Lower leg skin (tissue), 4 donors: Measurements from ENCODE around the gene CFAP65. TPM values are rescaled to one million over a fixed set of nuclear protein-coding genes. Genes with fewer than 3 reads are reported as not detected.

Experiments
- DNase-seq, 2 donors: peaks; one replicate each; pipeline ENCODE4 v3.0.0-alpha.2; 2019; ENCODE audit warnings: low spot score in 2 of 2
- H3K4me3 ChIP-seq: fragments of 200-600 bp; sonication (generic); 2 replicates; pipeline ENCODE4 v1.5.1; 2017; ENCODE audit warnings: mild to moderate bottlenecking, low read depth; ENCODE audit not compliant: poor library complexity, severe bottlenecking
- POLR2A ChIP-seq, 2 donors: fragments of 450-650 bp; IDR thresholded peaks; one replicate each; pipeline ENCODE4 v1.6.1; 2016 to 2017; ENCODE audit warnings: antibody characterized with exemption in 2 of 2, mild to moderate bottlenecking in 1 of 2, moderate library complexity in 1 of 2
- WGBS, 2 donors: methylation state at CpG; one replicate each; pipeline ENCODE4 v1.1.5; 2018; 5-methylcytosine and 5-hydroxymethylcytosine counted together
- intact Hi-C: fragments of 100-400 bp; cut with DNase I; formaldehyde crosslinking; loops from one replicate; pipeline ENCODE4 v1.15.0; 2023; ENCODE audit warnings: low total_unique reads
- total RNA-seq, 4 donors: library from RNA; depleted of rRNA; stranded (reverse); fragments of >200 nt; gene quantifications; one replicate each; pipeline ENCODE4 v1.1.0, GENCODE V29; 2016
- TF ChIP-seq, protein P1 (sequence below), 3 donors: fragments of 450-650 bp; IDR thresholded peaks; one replicate each; pipeline ENCODE4 v1.5.1; 2016; ENCODE audit warnings: antibody characterized with exemption in 3 of 3, mild to moderate bottlenecking in 3 of 3, moderate library complexity in 2 of 3

Gene CFAP65, protein sequence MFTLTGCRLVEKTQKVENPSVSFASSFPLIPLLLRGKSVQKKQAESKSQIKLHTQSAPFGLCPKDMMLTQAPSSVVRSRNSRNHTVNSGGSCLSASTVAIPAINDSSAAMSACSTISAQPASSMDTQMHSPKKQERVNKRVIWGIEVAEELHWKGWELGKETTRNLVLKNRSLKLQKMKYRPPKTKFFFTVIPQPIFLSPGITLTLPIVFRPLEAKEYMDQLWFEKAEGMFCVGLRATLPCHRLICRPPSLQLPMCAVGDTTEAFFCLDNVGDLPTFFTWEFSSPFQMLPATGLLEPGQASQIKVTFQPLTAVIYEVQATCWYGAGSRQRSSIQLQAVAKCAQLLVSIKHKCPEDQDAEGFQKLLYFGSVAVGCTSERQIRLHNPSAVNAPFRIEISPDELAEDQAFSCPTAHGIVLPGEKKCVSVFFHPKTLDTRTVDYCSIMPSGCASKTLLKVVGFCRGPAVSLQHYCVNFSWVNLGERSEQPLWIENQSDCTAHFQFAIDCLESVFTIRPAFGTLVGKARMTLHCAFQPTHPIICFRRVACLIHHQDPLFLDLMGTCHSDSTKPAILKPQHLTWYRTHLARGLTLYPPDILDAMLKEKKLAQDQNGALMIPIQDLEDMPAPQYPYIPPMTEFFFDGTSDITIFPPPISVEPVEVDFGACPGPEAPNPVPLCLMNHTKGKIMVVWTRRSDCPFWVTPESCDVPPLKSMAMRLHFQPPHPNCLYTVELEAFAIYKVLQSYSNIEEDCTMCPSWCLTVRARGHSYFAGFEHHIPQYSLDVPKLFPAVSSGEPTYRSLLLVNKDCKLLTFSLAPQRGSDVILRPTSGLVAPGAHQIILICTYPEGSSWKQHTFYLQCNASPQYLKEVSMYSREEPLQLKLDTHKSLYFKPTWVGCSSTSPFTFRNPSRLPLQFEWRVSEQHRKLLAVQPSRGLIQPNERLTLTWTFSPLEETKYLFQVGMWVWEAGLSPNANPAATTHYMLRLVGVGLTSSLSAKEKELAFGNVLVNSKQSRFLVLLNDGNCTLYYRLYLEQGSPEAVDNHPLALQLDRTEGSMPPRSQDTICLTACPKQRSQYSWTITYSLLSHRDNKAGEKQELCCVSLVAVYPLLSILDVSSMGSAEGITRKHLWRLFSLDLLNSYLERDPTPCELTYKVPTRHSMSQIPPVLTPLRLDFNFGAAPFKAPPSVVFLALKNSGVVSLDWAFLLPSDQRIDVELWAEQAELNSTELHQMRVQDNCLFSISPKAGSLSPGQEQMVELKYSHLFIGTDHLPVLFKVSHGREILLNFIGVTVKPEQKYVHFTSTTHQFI (N-terminal part only)
- total RNA-seq = not detected

DNA sequence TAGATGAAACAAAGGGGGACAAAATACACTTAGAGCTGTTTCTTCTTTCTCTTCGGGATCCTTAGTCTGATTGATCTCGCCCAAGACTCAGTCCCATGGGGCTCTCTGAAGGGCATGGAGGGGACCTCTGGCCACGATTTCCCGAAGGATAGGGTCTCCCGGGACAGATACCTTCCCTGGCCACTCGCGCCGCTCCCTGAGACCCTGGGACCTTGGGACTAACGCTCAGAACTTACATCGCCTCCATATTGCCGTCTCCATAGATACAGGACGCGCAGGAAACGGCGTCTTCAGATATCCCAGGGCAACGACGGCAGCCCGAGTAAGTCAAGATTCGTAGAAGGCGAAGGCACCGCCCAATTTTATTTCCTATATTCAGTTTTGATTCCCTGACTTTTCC, at the start of gene CFAP65:
Gene CFAP65 (minus strand): TSS at position 265 of the 400 bp plus-strand sequence. CDS start 2,468 bp downstream, outside the sequence.
- 3 to 4% methylated on average over 21 of the region's 21 CpGs for WGBS, 2 donors
- intact Hi-C loops = no loop called here
- no peak for TF ChIP-seq POLR2A (IDR thresholded peaks at IDR 0.05)
- TF ChIP-seq, protein P1, sequence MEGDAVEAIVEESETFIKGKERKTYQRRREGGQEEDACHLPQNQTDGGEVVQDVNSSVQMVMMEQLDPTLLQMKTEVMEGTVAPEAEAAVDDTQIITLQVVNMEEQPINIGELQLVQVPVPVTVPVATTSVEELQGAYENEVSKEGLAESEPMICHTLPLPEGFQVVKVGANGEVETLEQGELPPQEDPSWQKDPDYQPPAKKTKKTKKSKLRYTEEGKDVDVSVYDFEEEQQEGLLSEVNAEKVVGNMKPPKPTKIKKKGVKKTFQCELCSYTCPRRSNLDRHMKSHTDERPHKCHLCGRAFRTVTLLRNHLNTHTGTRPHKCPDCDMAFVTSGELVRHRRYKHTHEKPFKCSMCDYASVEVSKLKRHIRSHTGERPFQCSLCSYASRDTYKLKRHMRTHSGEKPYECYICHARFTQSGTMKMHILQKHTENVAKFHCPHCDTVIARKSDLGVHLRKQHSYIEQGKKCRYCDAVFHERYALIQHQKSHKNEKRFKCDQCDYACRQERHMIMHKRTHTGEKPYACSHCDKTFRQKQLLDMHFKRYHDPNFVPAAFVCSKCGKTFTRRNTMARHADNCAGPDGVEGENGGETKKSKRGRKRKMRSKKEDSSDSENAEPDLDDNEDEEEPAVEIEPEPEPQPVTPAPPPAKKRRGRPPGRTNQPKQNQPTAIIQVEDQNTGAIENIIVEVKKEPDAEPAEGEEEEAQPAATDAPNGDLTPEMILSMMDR (IDR thresholded peaks at IDR 0.05) = no peak
- DNase-seq = no peak
- H3K4me3 ChIP-seq = no peak within 1 kb of the TSS

DNA sequence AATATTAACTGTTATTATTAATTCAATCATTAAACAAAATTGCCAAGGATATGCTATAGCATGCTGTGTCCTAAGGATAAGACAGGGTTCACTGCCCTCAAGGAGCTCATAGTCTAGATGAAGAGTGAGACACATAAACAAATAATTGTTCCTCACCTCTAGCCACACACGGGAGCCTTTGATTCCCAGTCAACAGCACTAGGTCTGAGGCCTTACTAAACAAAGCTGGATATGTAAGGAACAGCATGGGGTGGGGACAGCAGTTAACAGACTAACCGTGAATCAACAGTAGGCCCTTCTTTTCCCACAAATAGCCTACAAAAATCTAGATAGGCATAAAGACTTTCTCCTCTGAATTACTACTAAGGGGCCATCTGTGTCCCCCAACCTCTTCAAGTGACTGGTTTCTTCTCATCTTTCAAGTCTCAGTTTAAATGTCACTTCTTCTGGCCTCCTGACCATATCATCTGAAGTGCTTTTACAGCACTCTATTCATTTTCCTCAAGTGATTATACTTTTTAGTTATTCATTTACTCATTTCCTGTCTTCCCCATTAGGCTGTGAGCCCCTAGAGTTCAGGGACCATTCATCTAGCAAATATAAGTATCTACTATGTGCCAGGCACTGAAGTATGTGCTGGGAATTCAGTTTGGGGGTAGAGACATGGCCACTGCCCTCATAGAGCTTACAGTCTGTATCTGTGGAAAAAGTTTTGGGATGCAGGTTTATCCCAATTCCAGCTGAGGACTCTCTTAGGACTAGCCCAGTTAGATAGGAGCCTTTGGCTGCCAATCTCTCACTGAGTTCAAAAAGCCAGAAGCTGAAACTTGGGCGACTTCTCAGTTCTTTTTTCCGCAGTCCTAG, 49.4 kb upstream of the CFAP65 start:
- DNase-seq = no peak
- 70 to 85% methylated on average over 4 of the region's 4 CpGs for WGBS, 2 donors
- intact Hi-C loops = no loop called here
- no peak overlapping the region for H3K4me3 ChIP-seq
- TF ChIP-seq, protein P1 (IDR thresholded peaks at IDR 0.05) = no peak
- no peak for TF ChIP-seq POLR2A (IDR thresholded peaks at IDR 0.05)

DNA sequence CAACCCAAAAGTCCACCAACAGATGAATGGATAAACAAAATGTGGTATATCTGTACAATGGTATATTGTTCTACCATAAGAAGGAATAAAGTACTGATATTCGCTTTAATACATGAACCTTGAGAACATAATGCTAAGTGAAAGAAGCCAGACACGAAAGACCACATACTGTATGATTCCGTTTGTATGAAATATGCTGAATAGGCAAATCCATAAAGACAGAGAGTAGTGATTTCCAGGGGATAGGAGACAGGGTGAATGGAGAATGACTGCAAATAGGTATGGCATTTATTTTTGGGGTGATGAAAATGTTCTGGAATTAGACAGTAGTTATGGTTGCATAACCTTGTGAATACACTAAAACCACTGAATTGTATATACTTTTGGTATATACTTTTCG, 48.0 kb upstream of the CFAP65 start:
- TF ChIP-seq, protein P1 (IDR thresholded peaks at IDR 0.05) = no peak
- WGBS, 2 donors = 93 to 97% methylated on average over 4 of the region's 4 CpGs
- H3K4me3 ChIP-seq = no peak overlapping the region
- no peak for DNase-seq
- intact Hi-C loops = no loop called here

DNA sequence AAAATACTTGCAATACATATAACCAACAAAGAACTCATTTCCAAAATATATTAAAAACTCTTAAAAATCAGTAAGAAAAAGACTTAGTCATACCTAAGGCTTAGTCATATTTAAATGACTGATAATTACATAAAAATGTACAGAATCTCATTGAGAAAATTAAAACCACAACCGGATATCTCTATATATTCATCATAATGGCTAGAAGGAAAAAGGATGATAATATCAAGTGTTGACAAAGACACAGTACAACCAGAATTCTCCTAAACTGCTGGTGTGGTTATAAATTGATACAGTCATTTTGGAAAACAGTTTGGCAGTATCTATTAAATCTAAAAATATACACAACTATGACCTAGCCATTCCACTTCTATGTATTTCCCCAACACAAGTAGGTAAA, 46.5 kb upstream of the CFAP65 start:
- TF ChIP-seq POLR2A (IDR thresholded peaks at IDR 0.05) = no peak
- WGBS, 2 donors = 93 to 94% methylated on average over 1 of the region's 1 CpG
- no peak for DNase-seq
- H3K4me3 ChIP-seq = no peak overlapping the region
- intact Hi-C loops = no loop called here

DNA sequence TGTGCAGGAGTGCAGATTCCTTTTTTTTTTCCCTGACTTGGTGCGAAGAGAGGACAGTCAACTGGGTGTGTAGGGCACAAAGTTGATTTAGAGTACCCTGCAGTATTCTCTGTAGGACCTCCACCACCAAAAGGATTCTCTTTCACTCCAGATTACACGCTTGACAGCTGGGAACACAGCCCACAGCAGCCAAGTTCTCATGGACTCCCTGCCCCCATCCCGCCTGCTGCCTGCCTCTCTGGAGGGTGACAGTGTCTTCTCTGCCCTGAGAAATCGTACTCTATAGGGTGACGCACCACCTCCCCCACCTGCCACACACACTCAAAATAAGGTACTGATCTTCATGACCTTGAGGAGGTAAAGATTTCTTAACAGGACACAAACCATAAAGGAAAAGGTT, 46.0 kb upstream of the CFAP65 start:
- DNase-seq = no peak
- no peak overlapping the region for H3K4me3 ChIP-seq
- WGBS, 2 donors = 83 to 93% methylated on average over 5 of the region's 5 CpGs
- TF ChIP-seq, protein P1 (IDR thresholded peaks at IDR 0.05) = no peak
- no peak for TF ChIP-seq POLR2A (IDR thresholded peaks at IDR 0.05)
- intact Hi-C loops = no loop called here
